Left forelimb (tissue), 1 donor: Measurements from ENCODE around the gene EDNRA.

ENCODE experiments used
- DNase-seq: peaks from one replicate; pipeline ENCODE4 v3.0.0-alpha.2; 2018; ENCODE audit warnings: low spot score

EDNRA gene

DNA sequence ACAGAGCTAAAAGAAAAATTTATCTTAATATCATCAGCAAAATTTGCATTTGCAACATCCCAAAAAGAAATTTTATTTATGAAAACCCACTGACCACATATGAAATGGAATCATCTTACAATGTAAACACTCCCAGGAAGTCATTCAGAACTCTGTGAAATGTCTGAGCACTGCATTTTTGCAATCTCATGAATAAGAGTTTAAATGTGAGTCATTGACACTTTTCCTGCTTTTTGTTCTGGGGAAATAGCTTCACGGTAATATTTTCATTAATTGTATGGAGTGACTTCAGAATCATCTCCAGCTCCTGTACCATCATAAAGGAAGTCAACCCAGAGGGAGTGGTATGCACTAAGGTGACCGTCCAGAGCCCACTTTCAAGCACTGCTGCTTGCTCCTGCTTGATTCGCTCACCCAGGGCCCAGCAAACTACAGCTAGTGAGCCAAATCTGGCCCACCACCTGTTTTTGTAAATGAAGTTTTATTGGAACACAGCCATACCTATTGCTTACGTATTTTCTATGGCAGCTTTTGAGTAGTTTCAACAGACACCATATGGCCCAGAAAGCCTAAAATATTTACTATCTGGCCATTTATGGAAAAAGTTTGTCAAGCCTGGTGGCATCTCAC lies 17.2 kb downstream of the EDNRA start:
- DNase-seq: no peak

DNA sequence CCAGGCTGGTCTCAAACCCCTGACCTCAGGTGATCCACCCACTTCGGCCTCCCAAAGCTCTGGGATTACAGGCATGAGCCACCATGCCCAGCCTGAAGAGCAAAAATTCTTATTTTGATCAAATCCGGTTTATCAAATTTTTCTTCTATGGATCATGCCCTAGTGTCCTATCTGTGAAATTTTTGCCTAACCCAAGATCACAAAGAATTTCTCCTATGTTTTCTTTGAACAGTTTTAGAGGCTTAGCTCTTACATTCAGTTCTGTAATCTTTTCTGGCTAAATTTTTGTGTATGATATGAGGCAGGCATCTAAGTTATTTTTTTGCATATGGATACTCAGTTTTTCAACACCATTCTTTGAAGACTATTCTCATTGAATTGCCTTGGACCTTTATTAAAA lies 27.4 kb downstream of the EDNRA start:
- DNase-seq: no peak

DNA sequence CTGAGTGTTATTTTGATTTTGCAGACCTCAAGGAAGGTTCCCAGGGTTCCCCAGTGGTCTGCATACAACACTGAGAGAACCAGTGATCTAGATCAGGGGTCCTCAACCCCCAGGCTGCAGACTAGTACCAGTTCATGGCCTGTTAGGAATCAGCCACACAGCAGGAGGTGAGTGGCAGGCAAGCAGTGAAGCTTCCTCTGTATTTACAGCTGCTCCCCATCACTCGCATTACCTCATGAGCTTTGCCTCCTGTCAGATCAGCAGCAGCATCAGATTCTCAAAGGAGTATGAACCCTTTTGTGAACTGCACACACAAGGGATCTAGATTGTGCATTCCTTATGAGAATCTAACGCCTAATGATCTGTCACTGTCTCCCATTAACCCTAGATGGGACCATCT lies 28.5 kb downstream of the EDNRA start:
- no peak for DNase-seq

DNA sequence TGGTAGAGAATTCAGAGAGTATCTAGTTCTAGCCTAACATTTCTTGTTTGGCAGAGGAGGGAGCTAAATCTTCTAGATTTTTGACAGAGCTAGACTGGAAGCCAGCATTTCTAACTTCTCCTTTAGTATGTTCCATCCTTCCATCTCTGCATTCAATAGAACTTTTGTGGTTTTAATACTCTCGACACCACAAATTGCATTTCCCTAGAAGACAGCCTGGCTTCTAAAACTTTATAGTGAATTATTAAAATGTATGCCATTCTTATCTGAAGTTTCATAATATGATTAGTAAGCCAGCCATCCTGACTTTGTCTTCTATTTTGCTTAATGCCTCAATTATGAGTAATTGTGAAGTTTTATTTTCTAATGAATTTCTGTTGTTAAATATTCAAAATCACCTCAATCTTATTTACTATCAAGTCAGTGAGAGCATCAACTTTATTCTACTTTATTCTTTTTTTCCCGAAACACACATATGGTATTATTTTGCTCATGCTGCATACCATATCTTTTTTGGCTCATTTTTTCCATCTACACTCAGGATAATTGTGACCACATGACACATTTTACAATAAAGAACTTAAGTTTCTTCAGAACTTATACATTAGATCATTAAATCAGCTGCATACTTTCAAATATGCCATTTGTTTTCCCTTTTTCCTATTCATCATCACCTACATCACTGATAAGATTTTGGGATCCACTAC lies 30.2 kb downstream of the EDNRA start:
- no peak for DNase-seq

DNA sequence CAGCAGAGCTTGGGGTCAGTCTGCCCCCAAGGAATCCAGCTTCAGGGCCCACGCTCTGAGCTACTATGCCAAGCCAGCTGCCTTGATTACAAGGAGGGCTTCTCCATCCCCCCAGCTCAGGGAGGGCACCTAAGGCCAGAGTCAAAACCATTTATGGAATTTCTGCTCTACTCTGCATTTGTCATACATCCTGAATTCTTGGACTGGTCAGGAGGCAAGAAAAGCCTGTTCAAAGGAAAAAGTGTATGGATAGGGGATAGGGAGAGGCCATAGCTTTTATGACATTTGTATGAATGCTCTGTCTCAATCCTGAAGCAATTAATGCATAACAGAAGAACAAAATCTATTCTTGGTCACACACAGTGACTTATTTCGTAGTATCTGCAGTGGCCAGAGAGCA lies 32.2 kb downstream of the EDNRA start:
- DNase-seq: no peak

DNA sequence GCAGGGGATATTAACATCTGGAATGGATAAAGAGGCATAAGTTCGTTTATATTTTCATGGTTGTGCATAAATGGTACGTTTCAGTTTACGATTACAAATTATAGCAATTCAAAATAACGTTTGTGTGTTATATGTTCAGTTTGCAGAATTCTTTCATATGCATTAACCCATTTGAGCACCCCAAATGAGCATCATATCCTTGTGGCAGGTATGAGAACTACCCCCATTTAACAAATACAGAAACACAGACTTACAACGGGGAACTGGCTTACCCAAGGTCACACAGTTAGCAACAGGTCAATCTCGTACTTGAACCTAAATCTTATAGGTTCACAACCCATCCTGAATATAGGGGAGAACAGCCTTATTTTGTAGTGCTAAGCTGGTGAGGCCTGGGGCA lies 33.1 kb downstream of the EDNRA start:
- DNase-seq: no peak

DNA sequence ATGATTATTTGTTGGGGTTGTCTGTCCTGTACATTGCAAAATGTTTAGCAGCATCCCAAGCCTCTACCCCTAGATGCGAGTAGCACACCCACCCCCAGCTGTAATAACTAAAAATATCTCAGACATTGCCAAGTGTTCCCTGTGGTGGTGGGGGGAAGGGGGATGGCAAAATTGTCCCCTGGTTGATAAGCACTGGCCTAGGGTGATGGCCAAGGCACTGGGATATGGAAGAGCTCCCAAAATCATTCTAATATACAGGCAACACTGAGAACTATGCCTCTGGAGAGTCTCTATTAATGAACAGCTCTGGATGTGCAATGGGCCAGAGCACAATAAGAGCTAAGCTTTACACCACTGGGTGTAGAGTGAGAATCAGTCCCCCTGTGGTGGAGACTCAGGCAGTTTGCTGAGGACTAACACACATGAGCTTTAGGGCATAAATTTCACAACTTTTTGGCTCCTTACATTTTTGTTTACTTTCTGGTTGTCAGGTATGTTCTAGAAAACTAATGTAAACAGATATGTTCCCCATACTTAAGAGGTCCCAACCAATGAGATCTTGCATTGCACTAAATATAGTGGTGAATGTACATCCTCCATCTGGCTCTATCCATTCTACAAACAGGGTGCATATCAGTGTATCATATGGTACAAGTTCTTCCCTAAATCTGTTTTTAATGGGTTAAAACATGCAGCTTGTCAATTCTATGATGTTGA lies 34.5 kb downstream of the EDNRA start:
- no peak for DNase-seq

DNA sequence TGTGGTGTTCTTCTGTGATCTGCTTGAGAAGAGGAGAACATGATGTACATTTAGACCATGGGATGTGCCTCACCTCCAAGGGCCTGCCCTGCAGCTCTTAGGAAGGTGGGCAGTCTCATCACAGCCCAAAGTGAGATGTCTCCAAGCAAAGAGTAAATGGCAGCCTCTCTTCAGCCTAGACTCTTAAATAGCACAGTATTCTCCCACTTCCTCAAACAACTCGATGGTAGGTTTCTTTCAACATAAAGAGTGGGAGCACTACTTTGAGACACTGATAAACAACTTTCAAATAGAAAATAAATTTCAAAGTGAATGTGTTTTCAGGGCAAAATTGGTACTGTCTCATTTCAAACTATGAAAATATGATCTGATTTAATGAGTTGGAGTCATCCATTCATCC lies 35.2 kb downstream of the EDNRA start:
- DNase-seq: no peak

DNA sequence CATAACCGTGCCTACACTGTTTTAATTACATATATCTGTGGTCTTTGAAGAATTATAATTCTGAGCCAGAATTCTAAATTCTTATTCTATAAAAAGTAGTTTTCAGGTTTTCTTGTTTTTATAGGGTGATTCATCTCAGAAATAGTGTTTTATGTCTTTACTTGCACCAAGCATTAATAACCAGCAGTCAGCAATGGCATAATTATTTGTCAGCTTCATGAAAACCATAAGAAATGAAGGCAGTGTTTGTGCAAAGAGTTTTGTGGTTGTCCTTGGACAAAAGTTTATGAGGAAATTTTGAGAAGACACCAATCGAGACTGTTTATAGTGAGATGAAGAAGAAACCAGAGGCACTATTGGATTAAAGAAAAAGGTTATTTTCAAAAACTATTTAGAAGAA lies 37.2 kb downstream of the EDNRA start:
- DNase-seq: no peak

DNA sequence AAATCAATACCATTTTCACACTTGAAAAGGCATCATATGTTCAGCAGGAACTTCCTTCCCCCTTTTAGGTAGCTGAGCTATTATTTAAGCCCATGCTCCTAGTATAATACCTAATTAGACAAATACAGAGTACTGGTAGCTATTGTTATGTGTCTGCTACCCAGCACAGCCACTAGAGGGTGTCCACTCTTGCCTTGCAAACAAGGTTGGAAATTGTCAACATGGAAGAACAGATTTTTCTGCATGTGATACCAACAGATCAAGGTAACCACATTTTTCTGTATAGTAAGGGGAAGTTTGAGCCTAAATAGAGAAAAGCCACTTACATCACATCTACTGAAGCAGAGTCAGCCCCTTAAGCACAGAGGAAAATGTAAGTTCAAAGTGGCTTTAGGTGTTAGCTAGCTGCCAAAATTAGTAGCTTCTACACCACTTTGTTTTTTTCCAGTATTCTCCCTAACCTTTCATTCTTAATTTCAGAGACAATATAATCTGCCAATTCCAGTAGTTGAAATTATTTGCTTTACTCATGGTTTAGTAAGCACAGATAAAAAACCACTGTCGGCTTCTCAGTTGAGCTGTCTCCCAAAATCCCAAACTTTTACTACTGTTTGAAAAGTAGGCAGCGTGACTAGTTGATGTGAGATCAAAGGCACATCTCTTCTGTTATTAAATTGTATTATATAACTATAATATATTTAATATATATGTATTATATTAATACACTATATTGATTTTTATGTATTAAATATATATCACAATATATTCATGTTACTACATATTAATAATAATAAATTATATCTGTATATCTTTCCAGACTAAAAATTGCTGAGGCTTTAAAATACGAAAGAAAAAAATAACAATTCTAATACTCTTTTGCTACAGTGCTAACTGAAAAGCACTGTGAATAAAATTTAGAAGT lies 38.2 kb downstream of the EDNRA start:
- DNase-seq: no peak

DNA sequence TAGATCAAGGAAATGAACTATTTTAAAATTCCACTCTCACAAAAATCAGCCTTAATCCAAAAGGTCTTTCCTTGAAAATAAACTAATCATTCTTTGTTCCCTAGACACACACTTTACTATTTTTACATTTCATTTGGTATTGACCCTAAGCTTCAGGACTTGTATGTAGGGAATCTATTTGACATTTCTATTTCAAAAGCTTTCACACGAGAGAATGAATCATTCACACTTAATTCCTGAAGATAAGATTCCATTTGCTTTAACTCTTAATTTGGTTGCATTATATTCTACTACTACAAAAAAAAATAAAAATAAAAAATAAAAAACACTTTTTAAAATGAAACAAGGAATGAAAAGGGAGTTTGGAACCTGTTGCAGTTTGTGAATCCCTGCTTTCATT lies 43.7 kb downstream of the EDNRA start:
- DNase-seq: no peak

DNA sequence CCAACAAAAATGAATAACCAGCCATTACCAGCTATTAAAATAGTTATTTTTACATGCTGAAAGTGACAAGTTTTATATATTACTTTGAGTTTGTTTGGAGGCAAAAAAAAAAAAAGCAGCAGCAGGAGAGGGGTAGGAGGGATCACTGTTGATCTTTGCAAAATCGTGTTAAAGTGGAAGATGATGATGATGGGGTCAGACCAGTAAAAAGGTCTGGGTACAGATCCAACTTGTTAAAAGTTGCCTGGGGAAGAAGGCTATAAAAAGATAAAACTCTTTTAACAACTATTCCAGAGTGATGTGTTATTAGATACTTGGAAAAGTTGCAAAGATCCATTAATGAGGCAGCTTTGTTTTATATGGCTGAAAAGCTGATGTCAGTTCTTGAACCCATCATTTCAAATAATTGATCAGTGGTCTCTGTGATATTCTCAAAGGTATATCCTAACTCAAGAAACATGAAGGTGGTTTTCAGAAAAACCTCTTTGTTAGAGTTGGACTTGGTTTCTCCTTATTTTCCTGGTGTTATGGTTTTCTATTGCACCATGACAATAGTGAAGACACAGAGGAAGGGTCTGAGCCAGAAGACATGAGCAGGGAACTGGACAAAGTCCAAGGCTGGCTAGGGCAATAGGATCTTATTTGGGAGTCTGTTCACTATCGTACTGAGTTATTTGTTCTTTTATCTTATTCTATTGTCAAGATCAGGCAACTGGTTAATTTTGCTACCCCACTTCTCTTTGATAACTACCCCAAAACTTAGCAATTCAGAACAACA lies 44.8 kb downstream of the EDNRA start:
- no peak for DNase-seq

DNA sequence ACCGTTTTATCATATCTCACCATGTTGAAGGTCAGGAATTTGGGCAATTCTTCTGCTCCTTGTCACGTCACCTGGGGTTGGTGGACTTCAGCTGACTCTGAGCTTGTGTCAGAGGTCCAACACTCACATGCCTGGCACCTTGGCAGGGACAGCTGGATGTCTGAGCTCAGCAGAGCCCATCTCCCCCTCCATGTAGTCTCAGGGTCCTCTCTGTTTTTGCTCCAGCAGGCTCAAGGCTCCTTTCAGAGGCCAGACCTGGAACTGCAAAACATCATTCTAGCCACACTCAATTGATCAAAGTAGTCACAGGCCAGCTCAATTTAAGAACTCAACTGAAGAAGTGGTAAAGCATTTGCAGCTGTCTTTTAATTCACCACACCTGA lies 45.4 kb downstream of the EDNRA start:
- no peak for DNase-seq

DNA sequence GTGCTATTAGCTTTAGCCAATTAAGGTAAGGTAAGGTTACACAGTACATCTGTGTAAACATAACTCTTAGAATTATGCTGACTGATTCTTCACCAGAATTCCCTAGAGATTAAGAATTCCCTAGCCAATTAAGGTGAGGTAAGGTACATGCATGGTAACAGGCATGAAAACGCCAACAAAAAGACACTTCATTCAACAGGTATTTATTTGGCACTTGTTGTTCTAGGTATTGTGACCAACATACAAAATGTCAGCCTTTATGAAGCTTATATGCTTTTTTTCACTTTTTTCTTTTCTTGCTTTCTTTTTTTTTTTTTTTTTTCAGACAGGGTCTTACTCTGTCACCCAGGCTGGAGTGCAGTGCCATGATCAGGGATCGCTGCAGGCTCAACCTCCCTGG lies 47.2 kb downstream of the EDNRA start:
- no peak for DNase-seq

DNA sequence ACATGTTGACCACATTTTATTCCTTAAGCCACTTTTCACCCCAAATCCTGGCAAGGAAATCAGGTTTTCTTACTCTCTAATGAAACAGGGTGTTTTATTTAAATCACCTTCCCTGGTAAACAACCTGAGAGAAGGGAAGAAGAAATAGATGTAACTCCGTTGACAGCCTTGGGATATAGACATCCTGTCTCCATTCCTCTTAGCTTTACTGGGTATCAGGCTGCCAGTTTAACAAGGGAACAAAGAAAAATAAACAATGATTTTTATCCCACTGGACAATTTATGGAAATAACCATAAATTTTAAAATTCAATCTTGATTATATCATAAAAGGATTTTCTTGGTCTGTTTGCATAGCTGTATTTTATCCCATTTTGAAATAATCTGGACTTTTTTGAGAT lies 49.2 kb downstream of the EDNRA start:
- DNase-seq: no peak

DNA sequence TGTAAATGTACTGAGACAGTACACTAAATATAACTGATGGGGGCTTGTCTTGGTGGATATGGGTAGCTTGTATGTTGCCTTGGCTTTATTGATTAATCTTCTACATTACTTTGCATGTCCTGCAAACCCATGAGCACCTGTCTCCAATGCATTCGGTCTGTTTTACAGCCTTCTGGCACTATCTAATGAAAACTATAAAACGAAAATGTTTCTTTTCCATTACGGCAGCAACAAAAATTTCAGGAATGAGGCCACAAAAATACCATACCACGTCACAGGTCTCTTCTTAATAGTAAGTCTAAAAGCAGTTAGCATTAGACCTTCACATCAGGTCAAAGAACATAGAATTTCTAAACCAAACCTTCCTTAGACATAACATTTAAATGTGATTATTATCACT lies 49.8 kb downstream of the EDNRA start:
- no peak for DNase-seq

DNA sequence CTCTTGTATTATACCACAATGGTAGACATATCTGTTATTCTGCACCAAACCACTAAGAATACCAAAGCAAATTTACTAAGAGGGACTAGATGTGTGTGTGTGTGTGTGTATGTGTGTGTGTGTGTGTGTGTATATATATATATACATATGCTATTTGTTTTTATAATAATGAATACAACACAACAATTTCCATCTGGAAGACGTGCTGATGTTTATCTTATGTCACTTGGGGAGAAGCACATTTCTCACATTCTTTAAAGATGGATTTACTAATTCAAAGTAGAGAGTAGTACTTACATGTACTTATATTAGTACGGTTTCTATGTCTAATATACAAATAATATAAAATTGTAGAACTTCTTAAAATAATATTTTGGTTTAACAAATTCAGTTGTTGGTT lies 52.0 kb downstream of the EDNRA start:
- DNase-seq: no peak

DNA sequence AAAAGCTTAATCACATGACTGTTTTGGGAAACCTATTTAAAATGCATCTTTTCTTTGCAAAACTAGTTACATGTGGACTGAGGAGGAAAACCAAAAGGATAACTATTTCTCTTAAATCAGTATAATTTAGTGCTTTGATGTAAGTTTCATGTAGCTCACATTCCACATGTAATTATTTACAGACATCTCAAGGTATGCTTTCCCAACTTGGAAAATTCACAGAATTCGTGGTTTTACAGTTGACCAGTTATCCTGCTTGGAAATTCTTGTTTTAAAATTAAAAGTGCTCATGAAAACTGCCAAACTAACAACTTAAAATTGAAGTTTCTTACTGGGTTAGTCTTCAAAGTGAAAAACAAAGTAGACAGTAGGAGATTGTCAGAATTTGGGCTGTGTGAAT lies 52.4 kb downstream of the EDNRA start:
- no peak for DNase-seq

DNA sequence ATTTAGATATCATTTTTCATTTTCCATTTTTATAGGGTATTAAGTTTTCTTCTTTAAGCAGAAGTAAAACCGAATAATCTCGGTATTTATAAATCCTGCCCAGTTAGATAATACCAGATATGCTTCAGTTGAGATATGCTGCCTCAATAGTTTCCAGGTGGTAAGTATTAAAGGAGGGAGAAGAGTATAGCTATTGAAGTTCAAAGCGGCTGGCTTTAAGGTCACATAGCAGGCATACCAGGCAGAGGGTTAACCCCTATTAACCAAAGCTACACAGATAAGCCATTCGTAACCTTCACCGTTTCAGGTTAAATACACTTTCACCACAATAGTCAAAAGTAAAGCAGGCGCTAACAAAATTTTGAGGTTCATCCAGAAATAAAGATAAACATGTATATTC lies 54.2 kb downstream of the EDNRA start:
- no peak for DNase-seq

DNA sequence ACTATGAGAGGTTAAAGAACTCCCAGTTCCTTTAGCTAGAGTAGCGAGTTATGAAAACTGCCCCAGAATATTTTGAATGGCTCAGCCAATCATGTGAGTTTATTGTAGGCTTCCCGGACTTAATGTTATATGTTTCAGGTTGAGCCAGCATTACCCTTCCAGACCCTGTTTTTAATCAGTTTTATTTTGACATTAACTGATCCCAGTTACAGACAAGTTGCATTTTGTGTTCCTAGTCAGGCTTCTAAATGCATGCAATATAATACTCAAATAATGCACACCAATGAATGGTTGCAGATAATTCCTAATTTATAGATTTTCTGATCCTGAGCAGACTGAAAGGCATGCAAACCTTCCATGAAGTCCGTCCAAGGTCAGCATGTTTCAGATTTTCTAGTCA lies 57.8 kb downstream of the EDNRA start:
- no peak for DNase-seq

DNA sequence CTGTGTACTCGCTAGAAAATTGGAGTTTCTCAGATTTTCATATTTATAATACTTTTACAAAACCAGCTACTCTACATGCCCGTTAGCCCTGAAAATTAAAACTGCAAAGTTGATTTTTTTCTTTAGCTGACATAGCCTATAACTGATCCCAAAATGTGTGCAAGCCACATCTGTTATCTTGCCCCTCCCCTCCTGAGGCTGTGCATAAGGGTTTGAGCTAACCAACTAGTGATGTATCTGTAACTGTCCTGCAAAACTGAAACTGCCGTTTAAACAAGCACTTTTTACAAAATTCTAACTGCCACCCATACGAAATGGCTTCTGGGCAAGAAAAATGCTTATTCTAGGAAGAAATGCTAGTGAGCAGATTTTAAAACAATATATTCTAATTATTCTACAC lies 59.1 kb downstream of the EDNRA start:
- no peak for DNase-seq
